ENCODE measurements around the gene PTPRB. TPM values are rescaled to one million over a fixed set of nuclear protein-coding genes. Genes with fewer than 3 reads are reported as not detected.

Gene PTPRB
- polyA plus RNA-seq, 3 donors: not detected

GRCh38 chr12:70617450-70617849, 19.8 kb downstream of the PTPRB start:
- Histone ChIP-seq H2AFZ (ENCODE audit: insufficient read depth, low read depth, low read length, poor library complexity, severe bottlenecking) (no peak overlapping the region), H3K9ac (ENCODE audit: insufficient read depth, low read length, poor library complexity, severe bottlenecking) (no peak overlapping the region), H4K20me1 (ENCODE audit: insufficient read depth, low read length) (no peaks in the 10 kb centered on the region), H3K27me3 (ENCODE audit: control insufficient read depth in 2 of 2, insufficient read depth in 2 of 2, low read length in 2 of 2) (peaks cover 0 to 2% of the 10 kb centered on the region in 2 donors), H3K27ac (ENCODE audit: low read depth in 1 of 2, low read length in 2 of 2) (no peak overlapping the region), H3K4me3 (replicated peaks in 1 of 3; ENCODE audit: low read depth in 2 of 3, low read length in 3 of 3) (no peak overlapping the region), H3K36me3 (replicated peaks in 1 of 2; ENCODE audit: control insufficient read depth in 1 of 2, insufficient read depth in 2 of 2, low read length in 2 of 2) (no peaks in the 10 kb centered on the region), H3K4me1 (ENCODE audit: control insufficient read depth in 1 of 2, insufficient read depth in 2 of 2, low read length in 2 of 2) (no peaks in the 10 kb centered on the region), H3K79me2 (ENCODE audit: insufficient read depth, low read length) (no peaks in the 10 kb centered on the region), H3K9me3 (replicated peaks in 1 of 2; ENCODE audit: control insufficient read depth in 1 of 2, insufficient read depth in 1 of 2, low read length in 2 of 2) (no peaks in the 10 kb centered on the region), H3K4me2 (replicated peaks; ENCODE audit: extremely low read depth, low read length, poor library complexity, severe bottlenecking) (no peak overlapping the region)
- intact Hi-C loops (cut with micrococcal nuclease): no loop called here
- H3K4me1 Mint-ChIP-seq: no peaks in the 10 kb centered on the region
- no peaks in the 10 kb centered on the region for H3K36me3 Mint-ChIP-seq
- peaks cover 0 to 7% (median 6%) of the 10 kb centered on the region in 3 donors for H3K27me3 Mint-ChIP-seq (ENCODE audit: low read depth in 3 of 3)
- no peak for DNase-seq
- no CpG with 5 or more reads among the region's 4 CpGs for WGBS (ENCODE audit: insufficient coverage)
- no peak overlapping the region for H3K27ac Mint-ChIP-seq
- no peak for TF ChIP-seq CTCF (IDR thresholded peaks at IDR 0.05)
- no peak overlapping the region for H3K4me3 Mint-ChIP-seq
- H3K9me3 Mint-ChIP-seq: no peaks in the 10 kb centered on the region

- Histone ChIP-seq H4K20me1 (ENCODE audit: insufficient read depth, low read length) (no peaks in the 10 kb centered on the region), H3K9ac (ENCODE audit: insufficient read depth, low read length, poor library complexity, severe bottlenecking) (no peak overlapping the region), H3K9me3 (replicated peaks in 1 of 2; ENCODE audit: control insufficient read depth in 1 of 2, insufficient read depth in 1 of 2, low read length in 2 of 2) (no peaks in the 10 kb centered on the region), H3K4me3 (replicated peaks in 1 of 3; ENCODE audit: low read depth in 2 of 3, low read length in 3 of 3) (no peak overlapping the region), H3K27me3 (ENCODE audit: control insufficient read depth in 2 of 2, insufficient read depth in 2 of 2, low read length in 2 of 2) (peaks cover 11 to 14% of the 10 kb centered on the region in 2 donors), H3K4me1 (ENCODE audit: control insufficient read depth in 1 of 2, insufficient read depth in 2 of 2, low read length in 2 of 2) (no peaks in the 10 kb centered on the region), H3K4me2 (replicated peaks; ENCODE audit: extremely low read depth, low read length, poor library complexity, severe bottlenecking) (no peak overlapping the region), H3K36me3 (replicated peaks in 1 of 2; ENCODE audit: control insufficient read depth in 1 of 2, insufficient read depth in 2 of 2, low read length in 2 of 2) (no peaks in the 10 kb centered on the region), H2AFZ (ENCODE audit: insufficient read depth, low read depth, low read length, poor library complexity, severe bottlenecking) (no peak overlapping the region), H3K27ac (ENCODE audit: low read depth in 1 of 2, low read length in 2 of 2) (no peak overlapping the region), H3K79me2 (ENCODE audit: insufficient read depth, low read length) (no peaks in the 10 kb centered on the region)
- intact Hi-C loops (cut with micrococcal nuclease): no loop called here
- WGBS (ENCODE audit: insufficient coverage): 100% methylated on average over 2 of the region's 5 CpGs
- H3K27ac Mint-ChIP-seq: no peak overlapping the region
- no peak for TF ChIP-seq CTCF (IDR thresholded peaks at IDR 0.05)
- peaks cover 12 to 22% (median 15%) of the 10 kb centered on the region in 3 donors for H3K27me3 Mint-ChIP-seq (ENCODE audit: low read depth in 3 of 3)
- H3K4me1 Mint-ChIP-seq: peaks cover 1% of the 10 kb centered on the region
- no peak overlapping the region for H3K4me3 Mint-ChIP-seq
- H3K36me3 Mint-ChIP-seq: no peaks in the 10 kb centered on the region
- no peak for DNase-seq
- H3K9me3 Mint-ChIP-seq: no peaks in the 10 kb centered on the region
These were observed 21.9 kb downstream of the PTPRB start for GRCh38 chr12:70615174-70615866.
